Brain microvascular endothelial cell (primary cell): ENCODE data around the gene SCYGR5.

Source experiments
- DNase-seq: peaks from one replicate; pipeline ENCODE4 v3.0.0-alpha.2; 2020
- H3K27ac ChIP-seq: fragments of 250-450 bp; sonication (Bioruptor Pico); 2 replicates; pipeline ENCODE4 v1.5.1; 2020; ENCODE audit warnings: mild to moderate bottlenecking, moderate library complexity
- H3K27me3 ChIP-seq: fragments of 250-450 bp; sonication (Bioruptor Pico); replicated peaks from 2 replicates; pipeline ENCODE4 v1.5.1; 2020; ENCODE audit warnings: mild to moderate bottlenecking
- H3K36me3 ChIP-seq: fragments of 250-450 bp; sonication (Bioruptor Pico); replicated peaks from 2 replicates; pipeline ENCODE4 v1.5.1; 2020; ENCODE audit warnings: mild to moderate bottlenecking
- H3K4me3 ChIP-seq: 2 replicates; pipeline ENCODE4 v1.5.1; 2011; ENCODE audit warnings: low read depth, mild to moderate bottlenecking, control low read depth, low read length, moderate library complexity
- CTCF ChIP-seq: IDR thresholded peaks from 2 replicates; pipeline ENCODE4 v1.5.1; 2011; ENCODE audit warnings: low read depth, mild to moderate bottlenecking, moderate library complexity, low read length, control low read depth, inconsistent platforms; ENCODE audit errors: missing control alignments
- in situ Hi-C: cut with HindIII; loops from 2 replicates; pipeline ENCODE4 v1.10.0; 2017; ENCODE audit warnings: low sequenced_read_pairs, low pct_ligation_motif_present

The SCYGR5 gene

GRCh38 chr2:227707390-227707789 is 40.8 kb downstream of the SCYGR5 start:
- no peak for DNase-seq
- Histone ChIP-seq H3K36me3 (no peaks in the 10 kb centered on the region), H3K27ac (no peak overlapping the region), H3K27me3 (no peaks in the 10 kb centered on the region), H3K4me3 (no peak overlapping the region)
- no peak for TF ChIP-seq CTCF
- in situ Hi-C loops, result no loop called here

- H3K27ac ChIP-seq, result no peak overlapping the region
- no peak for DNase-seq
- H3K27me3 ChIP-seq, result no peaks in the 10 kb centered on the region
- in situ Hi-C loops, result no loop called here
- no peak for TF ChIP-seq CTCF
- H3K4me3 ChIP-seq, result no peak overlapping the region
- H3K36me3 ChIP-seq, result no peaks in the 10 kb centered on the region
Measured at GRCh38 chr2:227710986-227711385, 44.4 kb downstream of the SCYGR5 start.

GRCh38 chr2:227713291-227713690 is 46.7 kb downstream of the SCYGR5 start:
- no peaks in the 10 kb centered on the region for H3K36me3 ChIP-seq
- H3K4me3 ChIP-seq, result no peak overlapping the region
- TF ChIP-seq CTCF, result no peak
- no peak overlapping the region for H3K27ac ChIP-seq
- in situ Hi-C loops, result no loop called here
- H3K27me3 ChIP-seq, result no peaks in the 10 kb centered on the region
- no peak for DNase-seq

GRCh38 chr2:227716501-227716900 is 49.9 kb downstream of the SCYGR5 start:
- in situ Hi-C loops, result no loop called here
- DNase-seq, result no peak
- TF ChIP-seq CTCF, result no peak
- H3K27ac ChIP-seq, result no peak overlapping the region
- H3K36me3 ChIP-seq, result no peaks in the 10 kb centered on the region
- H3K4me3 ChIP-seq, result no peak overlapping the region
- no peaks in the 10 kb centered on the region for H3K27me3 ChIP-seq
